DND-41 (cell line): Measurements from ENCODE around the gene IQGAP3.
A peak's percentile ranks its signal among the peaks of the same experiment; 100 is the strongest.

Source experiments
- ATAC-seq: fragments of 200-7000 bp; cut with Tn5 transposase; 3 replicates; pipeline ENCODE4 v1.9.1; 2021; ENCODE audit warnings: low read depth; ENCODE audit not compliant: insufficient read depth
- DNase-seq: peaks from one replicate; pipeline ENCODE4 v3.0.0-alpha.2; 2020
- H2AFZ ChIP-seq: 2 replicates; pipeline ENCODE4 v1.6.0; 2012; ENCODE audit warnings: low read depth, low read length
- H3K27ac ChIP-seq: 2 replicates; pipeline ENCODE4 v1.5.1; 2012; ENCODE audit warnings: low read length, inconsistent platforms
- H3K27me3 ChIP-seq: fragments of 200-600 bp; sonication (generic); 2 replicates; pipeline ENCODE4 v1.6.0; 2012; ENCODE audit warnings: low read length, mild to moderate bottlenecking, inconsistent platforms; ENCODE audit not compliant: insufficient read depth, poor library complexity
- H3K36me3 ChIP-seq: 2 replicates; pipeline ENCODE4 v1.5.1; 2012; ENCODE audit warnings: low read length, inconsistent platforms; ENCODE audit not compliant: insufficient read depth
- H3K4me1 ChIP-seq: 2 replicates; pipeline ENCODE4 v1.5.1; 2012; ENCODE audit warnings: mild to moderate bottlenecking, low read length; ENCODE audit not compliant: insufficient read depth
- H3K4me2 ChIP-seq: 2 replicates; pipeline ENCODE4 v1.6.0; 2012; ENCODE audit warnings: mild to moderate bottlenecking, moderate library complexity, low read length, inconsistent platforms; ENCODE audit not compliant: insufficient read depth
- H3K4me3 ChIP-seq, 2 experiments: fragments of 200-600 bp in 1 of 2; shearing (Covaris generic) in 1 of 2; 2 replicates each; pipeline ENCODE4 v1.5.1; 2012 to 2016; ENCODE audit warnings: inconsistent platforms in 2 of 2, low read length in 2 of 2, mild to moderate bottlenecking in 2 of 2, low read depth in 1 of 2, moderate library complexity in 1 of 2
- H3K79me2 ChIP-seq: 2 replicates; pipeline ENCODE4 v1.6.0; 2012; ENCODE audit warnings: low read length, inconsistent platforms; ENCODE audit not compliant: insufficient read depth
- H3K9ac ChIP-seq: 2 replicates; pipeline ENCODE4 v1.6.0; 2012; ENCODE audit warnings: low read depth, mild to moderate bottlenecking, inconsistent platforms, low read length, moderate library complexity
- H3K9me3 ChIP-seq: 2 replicates; pipeline ENCODE4 v1.5.1; 2012; ENCODE audit warnings: low read length, moderate library complexity, mild to moderate bottlenecking, inconsistent platforms; ENCODE audit not compliant: insufficient read depth, severe bottlenecking
- H4K20me1 ChIP-seq: 2 replicates; pipeline ENCODE4 v1.6.0; 2012; ENCODE audit warnings: low read length; ENCODE audit not compliant: insufficient read depth
- CTCF ChIP-seq: IDR thresholded peaks from 2 replicates; pipeline ENCODE4 v1.5.1; 2012; ENCODE audit warnings: borderline replicate concordance, low read length, moderate library complexity, mild to moderate bottlenecking; ENCODE audit not compliant: poor library complexity, severe bottlenecking; ENCODE audit errors: extremely low read depth
- EZH2 ChIP-seq: IDR thresholded peaks from 3 replicates; pipeline ENCODE4 v1.6.1; 2012; ENCODE audit warnings: borderline replicate concordance, low read depth, mild to moderate bottlenecking, moderate library complexity, low read length, inconsistent platforms; ENCODE audit not compliant: severe bottlenecking

Gene IQGAP3

GRCh38 chr1:156508205-156508954 lies 64.0 kb downstream of the IQGAP3 start:
- H3K79me2 ChIP-seq, result no peaks in the 10 kb centered on the region
- no peaks in the 10 kb centered on the region for H3K9me3 ChIP-seq
- H3K4me1 ChIP-seq, result peaks cover 24% of the 10 kb centered on the region
- no peak overlapping the region for H2AFZ ChIP-seq
- no peak for DNase-seq
- TF ChIP-seq CTCF, result no peak
- no peak for TF ChIP-seq EZH2
- no peaks in the 10 kb centered on the region for H4K20me1 ChIP-seq
- H3K9ac ChIP-seq, result no peak overlapping the region
- no peak overlapping the region for H3K27ac ChIP-seq
- peaks cover 3% of the 10 kb centered on the region for H3K27me3 ChIP-seq
- H3K4me3 ChIP-seq, result no peak overlapping the region
- ATAC-seq, result no peak
- H3K4me2 ChIP-seq, result no peak overlapping the region
- H3K36me3 ChIP-seq, result no peaks in the 10 kb centered on the region

GRCh38 chr1:156506450-156506849 lies 65.9 kb downstream of the IQGAP3 start:
- Histone ChIP-seq H3K79me2 (peaks cover 8% of the 10 kb centered on the region), H3K4me2 (0 out of 2 replicates have a peak overlapping the region, but pooled peaks have one; percentile 60)

GRCh38 chr1:156505679-156506298 lies 66.6 kb downstream of the IQGAP3 start:
- Histone ChIP-seq H4K20me1 (no peaks in the 10 kb centered on the region), H3K9me3 (no peaks in the 10 kb centered on the region), H3K4me3 (peak overlapping the region in 1 of 2 experiments; percentile 51; a peak in 2 of 4 replicates), H3K4me1 (peaks cover 44% of the 10 kb centered on the region), H3K27ac (peak overlapping the region; percentile 95), H3K9ac (peak overlapping the region; percentile 96), H3K27me3 (no peaks in the 10 kb centered on the region), H3K79me2 (peaks cover 8% of the 10 kb centered on the region), H2AFZ (peak overlapping the region; percentile 84), H3K4me2 (peak overlapping the region; percentile 60), H3K36me3 (no peaks in the 10 kb centered on the region)
- TF ChIP-seq EZH2 (no peak), CTCF (no peak)
- ATAC-seq (no peak), DNase-seq (no peak)

More at GRCh38 chr1:156506450-156506849, 65.9 kb downstream of the IQGAP3 start:
- Histone ChIP-seq H3K9ac (no peak overlapping the region), H3K27ac (no peak overlapping the region), H3K27me3 (no peaks in the 10 kb centered on the region), H4K20me1 (no peaks in the 10 kb centered on the region), H3K9me3 (no peaks in the 10 kb centered on the region), H3K36me3 (no peaks in the 10 kb centered on the region), H3K4me1 (peaks cover 43% of the 10 kb centered on the region), H2AFZ (no peak overlapping the region), H3K4me3 (no peak overlapping the region)
- TF ChIP-seq EZH2 (no peak), CTCF (no peak)
- no peak for DNase-seq
- ATAC-seq, result no peak
